Measurements from ENCODE around the gene CPXM2.
A peak's percentile ranks its signal among the peaks of the same experiment; 100 is the strongest.

Gene CPXM2

DNA sequence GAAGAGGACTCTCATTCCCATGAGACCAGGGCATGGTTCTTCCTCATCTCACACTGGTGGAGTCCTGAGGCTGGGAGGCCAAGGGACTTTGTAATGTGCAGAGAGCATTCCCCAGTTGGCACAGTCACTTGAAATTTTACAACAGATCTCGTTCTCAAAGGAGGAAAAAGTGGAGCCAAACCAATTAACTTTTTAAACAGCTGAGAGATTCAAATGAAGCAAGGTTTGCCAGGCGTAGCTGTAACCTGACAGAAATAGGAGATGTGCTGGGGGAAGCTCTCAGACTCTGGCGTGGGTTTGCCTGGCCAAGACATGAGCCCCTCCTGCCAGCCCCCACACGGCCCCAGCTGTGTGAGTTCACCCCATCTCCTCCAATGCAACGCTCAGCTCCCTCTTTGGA is 12.0 kb upstream of the CPXM2 start:
- no peak for DNase-seq

DNA sequence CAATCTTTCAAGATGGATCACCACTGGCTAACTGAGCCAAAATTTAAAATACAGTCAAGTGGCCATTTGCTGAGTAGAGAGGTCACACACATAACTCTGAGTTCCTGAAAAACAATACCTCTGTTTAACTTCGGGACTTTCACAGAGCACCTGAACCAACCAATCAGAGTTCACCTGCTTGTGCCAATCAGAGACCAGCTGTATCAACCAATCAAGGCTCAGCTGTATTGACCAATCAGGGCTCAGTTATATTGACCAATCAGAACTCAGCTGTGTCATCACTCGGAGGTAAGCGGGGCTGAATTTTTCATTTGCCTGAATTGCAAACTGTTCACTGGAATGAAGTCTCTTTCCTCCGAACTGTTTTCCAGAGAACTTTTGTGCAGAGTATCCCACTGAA is 10.0 kb upstream of the CPXM2 start:
- DNase-seq: no peak

GRCh38 chr10:123897146-123897545 is 5.5 kb upstream of the CPXM2 start:
- DNase-seq: no peak

DNA sequence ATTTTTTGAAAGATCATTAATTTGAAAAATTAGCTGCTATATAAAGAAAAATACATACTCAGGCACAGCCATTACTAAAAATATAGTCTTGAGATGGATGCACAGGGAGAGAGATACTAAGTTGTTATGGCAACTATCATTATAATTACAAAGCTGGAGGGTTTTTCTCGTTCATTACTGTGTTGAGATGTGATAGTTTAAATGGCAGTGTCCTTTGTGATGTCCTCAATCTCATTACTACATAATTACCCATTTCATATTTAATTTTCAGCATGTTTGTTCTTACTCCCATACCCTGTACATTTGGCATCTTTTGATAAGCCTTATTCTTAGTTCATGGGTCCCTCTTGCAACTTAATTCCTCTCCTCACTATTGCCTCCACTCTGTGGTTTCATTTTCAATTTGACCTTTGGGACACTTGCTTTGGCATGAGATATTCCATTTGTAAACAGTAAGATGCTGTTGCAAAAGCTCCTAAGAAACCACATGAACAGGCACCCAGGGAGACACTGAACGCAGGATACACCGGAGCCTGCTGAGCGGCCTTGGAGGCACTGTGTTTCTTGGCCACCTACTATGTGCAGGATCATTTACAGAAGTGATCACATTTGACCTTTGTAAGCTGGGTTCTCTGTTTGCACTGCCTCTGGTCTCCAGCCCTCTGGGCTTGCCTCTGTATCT is 4.8 kb upstream of the CPXM2 start:
- no peak for DNase-seq

DNA sequence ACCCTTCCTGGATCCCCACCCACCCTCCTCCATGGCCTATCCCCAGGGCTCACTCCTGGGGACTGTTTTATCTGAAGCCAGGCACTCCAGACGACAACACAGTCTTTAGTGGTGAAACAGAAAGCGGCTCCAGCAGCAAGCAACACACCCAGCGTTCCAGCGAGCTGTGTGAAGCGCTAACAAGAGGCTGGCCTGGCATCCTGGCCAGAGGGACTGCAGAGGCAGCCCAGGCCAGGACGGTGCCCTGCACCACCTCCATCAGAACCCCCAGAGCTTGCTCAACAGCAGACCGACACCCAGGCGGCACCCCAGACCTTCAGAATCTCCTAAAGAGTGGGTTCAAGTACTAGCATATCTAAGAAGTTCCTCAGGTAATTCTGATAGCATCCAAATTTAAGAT is 2.0 kb upstream of the CPXM2 start:
- no peak for DNase-seq

DNA sequence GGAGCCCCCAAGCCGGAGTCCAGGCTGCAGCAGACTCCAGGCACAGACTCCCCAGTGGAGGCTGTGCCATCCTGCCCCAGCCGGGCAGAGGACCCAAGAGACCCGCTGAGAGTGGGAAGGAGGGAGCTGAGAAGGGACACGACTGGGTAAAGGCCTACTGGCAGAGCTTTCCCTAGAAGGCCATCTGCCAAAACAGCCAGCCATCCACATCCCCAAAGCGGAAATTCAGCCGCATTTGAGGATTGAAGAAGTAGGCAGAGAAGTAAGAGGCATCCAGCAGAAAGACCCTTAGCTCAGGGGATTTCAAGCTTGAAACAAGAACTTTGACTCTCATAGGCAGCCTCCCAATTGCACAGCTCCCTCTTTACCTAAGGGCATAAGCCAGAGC is 857 bp downstream of the CPXM2 start:
- DNase-seq: peak; percentile 38

GRCh38 chr10:123890226-123890625 is 1.4 kb downstream of the CPXM2 start:
- peak; percentile 65 for DNase-seq

GRCh38 chr10:123889821-123890220 is 1.8 kb downstream of the CPXM2 start:
- DNase-seq: no peak

GRCh38 chr10:123888751-123889150 is 2.9 kb downstream of the CPXM2 start:
- DNase-seq: no peak

GRCh38 chr10:123888256-123888655 is 3.4 kb downstream of the CPXM2 start:
- no peak for DNase-seq

DNA sequence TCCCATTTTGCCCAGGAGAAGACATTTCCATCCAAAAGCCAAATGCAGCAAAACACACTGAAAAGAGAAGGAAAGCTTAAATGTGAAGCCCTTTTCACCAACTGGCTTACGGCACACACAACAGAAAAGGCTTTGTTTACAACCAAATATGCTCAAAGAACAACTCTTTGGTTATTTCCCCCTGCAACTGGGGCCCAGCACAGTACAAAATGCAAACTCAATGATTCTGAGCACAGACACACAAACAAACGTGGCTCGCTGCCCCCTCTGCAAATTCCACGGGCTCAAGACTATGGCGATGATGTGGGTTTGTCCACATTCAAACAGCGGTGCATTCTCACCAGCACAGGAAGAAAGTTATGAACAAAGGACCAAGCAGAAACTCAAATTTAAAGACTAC is 5.3 kb downstream of the CPXM2 start:
- no peak for DNase-seq

DNA sequence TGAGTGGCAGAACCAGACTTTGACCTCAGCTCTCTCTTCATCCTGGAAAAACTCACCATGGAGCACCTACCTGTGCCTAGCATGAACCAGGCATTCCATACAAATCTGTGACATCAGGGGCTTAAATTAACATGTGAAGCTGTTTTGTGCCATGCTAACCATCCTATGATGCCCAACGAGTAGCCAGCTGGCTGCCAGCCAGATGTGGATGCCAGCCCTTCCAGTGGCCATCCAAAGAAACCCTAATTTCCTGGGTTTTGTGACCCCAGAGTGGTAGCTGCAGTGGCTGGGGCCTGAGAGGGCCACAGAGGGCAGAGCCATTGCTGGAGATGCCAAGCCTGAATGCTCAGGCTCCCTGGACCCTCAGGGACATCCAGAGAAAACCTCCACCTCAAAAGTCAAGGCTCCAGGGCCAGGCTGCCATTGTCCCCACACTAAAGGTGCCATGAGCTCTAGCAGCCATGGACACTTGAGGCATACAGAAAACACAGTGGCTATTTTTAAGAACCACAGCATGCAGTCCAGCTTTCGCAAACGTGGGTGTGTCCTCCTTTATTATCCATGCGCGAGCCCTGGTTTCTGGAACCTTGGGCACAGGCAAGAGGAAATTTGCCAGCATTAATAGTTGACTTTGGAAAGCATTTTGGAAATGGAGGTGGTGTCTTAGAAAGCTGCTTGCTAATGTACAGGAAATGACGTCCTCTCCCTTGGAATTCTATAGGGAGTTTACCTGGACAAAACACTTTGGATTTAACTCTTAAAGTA is 6.0 kb downstream of the CPXM2 start:
- peak; percentile 66 for DNase-seq

DNA sequence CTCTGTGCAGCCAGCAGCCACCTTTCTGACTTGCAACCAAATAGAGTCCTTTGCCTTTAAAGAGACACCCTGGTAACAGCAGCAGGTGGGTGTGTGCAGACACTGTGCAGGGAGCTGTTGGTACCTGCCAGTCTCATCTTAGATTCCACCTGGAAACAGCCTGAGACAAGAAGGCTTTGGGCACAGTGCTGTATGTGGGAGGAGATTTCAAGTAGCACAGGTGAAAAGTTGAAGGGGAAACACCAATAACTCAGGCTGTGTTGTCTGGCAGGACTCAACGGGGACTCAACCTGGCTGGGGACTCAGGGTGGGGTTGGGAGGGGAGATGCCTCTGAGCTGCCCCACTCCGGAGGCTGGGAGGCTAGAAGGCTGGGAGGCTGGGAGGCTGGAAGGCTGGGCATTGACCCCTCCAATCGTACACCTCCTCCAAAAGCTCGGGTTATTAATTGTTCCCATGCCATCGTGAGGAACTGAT is 6.7 kb downstream of the CPXM2 start:
- DNase-seq: no peak

DNA sequence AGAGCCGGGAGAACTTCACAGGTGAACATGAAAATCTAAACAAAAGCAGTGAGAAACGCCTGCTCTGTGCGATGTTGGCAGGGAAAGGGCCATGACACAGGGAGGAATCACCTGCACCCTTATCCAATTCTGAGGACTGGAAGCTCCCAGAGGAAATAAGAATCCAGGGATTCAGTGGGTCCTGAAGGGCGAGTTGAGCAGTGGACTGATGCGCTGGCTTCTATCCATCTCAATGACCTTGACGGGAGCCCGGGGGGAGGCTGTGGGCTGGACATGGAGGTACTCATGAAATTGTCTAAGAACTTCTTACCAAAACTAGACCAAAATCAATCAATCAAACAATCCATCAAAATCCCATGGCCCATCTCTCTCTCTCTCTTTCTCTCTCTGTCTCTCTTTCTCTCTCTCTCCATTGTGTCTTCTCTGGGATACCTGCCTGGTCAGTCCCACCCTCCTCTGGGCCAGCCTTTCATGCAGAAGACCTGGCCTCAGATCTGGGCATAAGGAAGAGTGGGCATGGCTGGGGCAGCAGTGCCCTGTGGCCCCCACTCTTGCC is 7.2 kb downstream of the CPXM2 start:
- DNase-seq: no peak

DNA sequence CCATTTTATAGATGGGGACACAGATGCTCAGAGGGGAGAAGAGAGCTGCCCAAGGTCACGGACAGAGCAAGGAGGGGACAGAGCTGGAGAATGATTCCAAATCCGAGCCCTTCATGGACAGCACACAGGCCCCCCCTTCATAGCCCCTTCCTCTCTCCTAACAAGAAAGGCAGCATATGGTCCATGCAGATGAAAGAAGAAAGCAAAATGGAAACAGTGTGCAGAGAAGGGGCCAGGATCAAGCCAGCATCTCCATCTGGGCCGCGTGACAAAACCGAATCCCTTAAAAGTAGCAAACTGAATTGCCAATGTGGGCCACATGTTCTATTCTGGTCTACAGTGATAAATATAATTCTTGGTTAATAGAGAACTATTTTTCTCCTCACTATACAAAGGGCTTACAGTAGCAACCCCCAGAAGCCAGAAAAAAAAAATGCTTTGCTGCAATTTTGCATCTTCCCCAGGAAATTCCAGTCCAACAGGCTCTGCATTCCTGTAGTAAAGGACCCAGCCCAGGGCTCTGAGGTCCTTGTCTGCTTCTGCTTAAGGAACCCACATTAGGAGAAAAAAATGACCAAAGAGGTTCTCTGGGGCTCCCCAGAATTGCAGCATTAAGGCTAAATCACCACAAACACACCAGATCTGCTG is 7.8 kb downstream of the CPXM2 start:
- no peak for DNase-seq

GRCh38 chr10:123882681-123883445 is 8.7 kb downstream of the CPXM2 start:
- no peak for DNase-seq

- DNase-seq: no peak
These were observed 9.4 kb downstream of the CPXM2 start for GRCh38 chr10:123882177-123882576.

DNA sequence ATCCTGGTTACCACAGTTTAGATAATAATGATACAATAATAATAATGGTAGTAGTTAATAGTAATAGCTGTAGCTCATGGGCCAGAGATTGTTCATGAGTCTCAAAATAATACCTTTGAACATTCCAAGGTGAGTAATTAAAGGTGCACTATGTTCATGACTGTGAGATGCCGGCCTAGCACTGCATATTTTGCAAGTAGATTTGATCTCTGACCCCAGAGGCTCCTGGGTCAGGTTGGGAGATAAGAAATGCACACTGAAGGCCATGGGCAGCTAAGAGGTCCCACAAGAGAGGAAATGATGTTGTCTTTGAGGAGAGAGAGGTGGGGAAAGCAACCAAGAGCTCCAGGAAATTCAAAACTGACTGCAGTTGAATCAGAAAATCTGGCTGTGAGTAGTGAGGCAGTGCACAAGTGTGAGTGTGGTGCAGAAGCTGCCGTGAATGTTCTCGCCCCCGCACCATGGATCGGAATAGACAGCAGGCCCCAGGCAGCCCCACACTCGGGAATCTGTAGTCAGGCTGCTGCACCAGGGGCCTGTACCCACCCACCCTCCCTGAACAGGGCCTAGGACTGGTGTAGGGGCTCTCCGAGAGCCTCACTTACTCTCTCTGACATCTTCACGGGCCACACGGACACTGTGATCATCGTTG is 11.9 kb downstream of the CPXM2 start:
- DNase-seq: no peak

- DNase-seq: no peak
These were observed 12.8 kb downstream of the CPXM2 start for GRCh38 chr10:123878666-123879303.

- no peak for DNase-seq
These were observed 21.3 kb downstream of the CPXM2 start for GRCh38 chr10:123870260-123870659.

- no peak for DNase-seq
These were observed 22.6 kb downstream of the CPXM2 start for GRCh38 chr10:123869020-123869414.

All from right hindlimb (tissue), 1 donor.